ENCODE results near the gene IL4I1.
A peak's percentile ranks its signal among the peaks of the same experiment; 100 is the strongest.

IL4I1 gene

DNA sequence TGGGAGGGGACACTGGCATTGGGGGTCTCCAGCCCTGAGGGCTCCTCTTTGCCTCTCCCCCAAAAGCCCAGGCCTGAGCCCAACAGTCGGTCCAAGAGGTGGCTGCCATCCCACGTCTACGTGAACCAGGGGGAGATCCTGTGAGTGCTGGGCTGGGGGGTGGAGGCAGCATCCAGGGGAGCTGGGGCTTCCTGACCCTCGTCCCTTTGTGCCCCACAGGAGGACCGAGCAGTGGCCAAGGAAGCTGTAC is 38.9 kb downstream of the IL4I1 start:
- Histone ChIP-seq H3K27me3 (no peaks in the 10 kb centered on the region), H3K4me2 (no peak overlapping the region), H3K9me3 (replicated peaks in 1 of 11) (no peaks in the 10 kb centered on the region), H3K4me3 (no peak overlapping the region), H4K20me1 (peaks cover 59 to 98% (median 85%) of the 10 kb centered on the region in 11 experiments), H3K36me3 (peaks cover 71 to 88% (median 84%) of the 10 kb centered on the region in 11 experiments), H3K4me1 (peaks cover 16 to 24% (median 18%) of the 10 kb centered on the region in 10 experiments), H3K27ac (peak overlapping the region in 1 of 11 experiments; percentile 12; a peak in 1 of 22 replicates), H3K9ac (peak overlapping the region in 1 of 11 experiments; percentile 24; a peak in 1 of 22 replicates)
- TF ChIP-seq Cebpa-rat (IDR thresholded peaks at IDR 0.05): no peak

DNA sequence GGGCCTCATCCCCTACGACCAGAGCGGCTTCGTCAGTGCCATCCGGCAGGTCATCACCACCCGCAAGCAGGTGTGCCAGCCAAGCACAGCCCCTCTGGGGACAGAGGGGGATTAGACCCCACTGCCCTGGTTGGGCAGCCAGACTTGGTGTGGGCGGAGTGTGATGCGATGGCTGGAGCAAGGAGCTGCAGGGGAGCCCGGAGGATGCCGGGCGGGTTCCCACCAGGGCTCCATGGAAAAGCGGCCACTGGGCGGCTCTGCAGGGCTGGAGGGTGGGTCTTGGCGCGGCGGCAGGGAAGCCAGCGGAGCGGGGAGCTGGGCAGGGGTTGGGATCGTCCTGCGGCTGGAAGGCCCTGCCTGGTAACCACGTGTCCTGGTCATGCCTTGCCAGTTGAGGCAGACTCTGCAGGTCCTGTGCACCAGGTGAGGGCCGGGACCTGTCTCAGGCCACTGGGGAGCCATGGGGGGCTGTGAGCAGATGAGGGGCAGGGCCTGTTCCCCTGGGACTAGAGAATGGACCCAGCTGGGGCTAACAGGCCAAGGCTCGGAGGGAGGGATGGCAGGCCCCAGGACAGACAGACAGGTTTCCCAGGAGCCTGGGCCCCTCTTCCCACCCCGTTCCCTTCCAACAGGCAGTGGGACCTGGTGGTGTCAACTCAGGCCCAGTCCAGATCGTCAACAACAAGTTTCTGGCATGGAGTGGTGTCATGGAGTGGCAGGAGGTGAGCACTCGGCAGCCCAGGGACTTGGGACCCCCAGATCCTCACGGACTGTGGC is 39.4 kb downstream of the IL4I1 start:
- no peaks in the 10 kb centered on the region for H3K9me3 ChIP-seq (replicated peaks in 1 of 11)
- no peaks in the 10 kb centered on the region for H3K27me3 ChIP-seq
- H3K9ac ChIP-seq: peak overlapping the region in 1 of 11 experiments; percentile 24; a peak in 1 of 22 replicates
- no peak overlapping the region for H3K4me2 ChIP-seq
- H3K4me1 ChIP-seq: peaks cover 21 to 29% (median 23%) of the 10 kb centered on the region in 10 experiments
- H3K36me3 ChIP-seq: peaks cover 67 to 83% (median 79%) of the 10 kb centered on the region in 11 experiments
- TF ChIP-seq Cebpa-rat (IDR thresholded peaks at IDR 0.05): no peak
- H3K27ac ChIP-seq: peak overlapping the region in 1 of 11 experiments; percentile 12; a peak in 1 of 22 replicates
- H4K20me1 ChIP-seq: peaks cover 64 to 98% (median 86%) of the 10 kb centered on the region in 11 experiments
- H3K4me3 ChIP-seq: no peak overlapping the region

DNA sequence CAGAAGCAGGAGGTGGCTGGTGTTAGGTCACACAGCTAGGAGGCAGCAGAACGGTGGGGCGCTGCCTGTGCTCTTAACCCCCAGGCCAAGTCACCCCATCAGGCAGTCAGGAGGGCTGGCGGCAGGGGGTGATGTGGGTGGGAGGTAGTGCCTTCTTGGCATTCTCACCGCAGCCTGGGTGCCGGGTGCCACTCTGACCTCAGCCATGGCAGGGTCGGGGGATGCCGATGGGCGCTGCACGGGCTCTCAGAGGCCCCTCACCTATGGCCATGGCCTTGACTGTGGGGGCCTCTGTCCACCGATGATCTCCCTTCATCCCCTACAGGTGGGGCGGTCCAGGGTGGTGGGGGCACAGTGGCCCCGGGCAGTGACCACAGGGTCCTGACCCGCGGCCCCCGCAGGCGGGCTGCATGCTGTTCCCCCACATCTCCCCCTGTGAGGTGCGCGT is 40.1 kb downstream of the IL4I1 start:
- Histone ChIP-seq H3K9me3 (replicated peaks in 1 of 11) (no peaks in the 10 kb centered on the region), H3K4me2 (no peak overlapping the region), H3K9ac (0 out of 22 replicates have a peak overlapping the region, but pooled peaks of 1 of the 11 experiments have one; percentile 5), H3K27me3 (no peaks in the 10 kb centered on the region), H3K27ac (no peak overlapping the region), H4K20me1 (peaks cover 68 to 99% (median 91%) of the 10 kb centered on the region in 11 experiments), H3K4me3 (no peak overlapping the region), H3K4me1 (peaks cover 25 to 33% (median 28%) of the 10 kb centered on the region in 10 experiments), H3K36me3 (peaks cover 62 to 79% (median 74%) of the 10 kb centered on the region in 11 experiments)
- TF ChIP-seq Cebpa-rat (IDR thresholded peaks at IDR 0.05): no peak

DNA sequence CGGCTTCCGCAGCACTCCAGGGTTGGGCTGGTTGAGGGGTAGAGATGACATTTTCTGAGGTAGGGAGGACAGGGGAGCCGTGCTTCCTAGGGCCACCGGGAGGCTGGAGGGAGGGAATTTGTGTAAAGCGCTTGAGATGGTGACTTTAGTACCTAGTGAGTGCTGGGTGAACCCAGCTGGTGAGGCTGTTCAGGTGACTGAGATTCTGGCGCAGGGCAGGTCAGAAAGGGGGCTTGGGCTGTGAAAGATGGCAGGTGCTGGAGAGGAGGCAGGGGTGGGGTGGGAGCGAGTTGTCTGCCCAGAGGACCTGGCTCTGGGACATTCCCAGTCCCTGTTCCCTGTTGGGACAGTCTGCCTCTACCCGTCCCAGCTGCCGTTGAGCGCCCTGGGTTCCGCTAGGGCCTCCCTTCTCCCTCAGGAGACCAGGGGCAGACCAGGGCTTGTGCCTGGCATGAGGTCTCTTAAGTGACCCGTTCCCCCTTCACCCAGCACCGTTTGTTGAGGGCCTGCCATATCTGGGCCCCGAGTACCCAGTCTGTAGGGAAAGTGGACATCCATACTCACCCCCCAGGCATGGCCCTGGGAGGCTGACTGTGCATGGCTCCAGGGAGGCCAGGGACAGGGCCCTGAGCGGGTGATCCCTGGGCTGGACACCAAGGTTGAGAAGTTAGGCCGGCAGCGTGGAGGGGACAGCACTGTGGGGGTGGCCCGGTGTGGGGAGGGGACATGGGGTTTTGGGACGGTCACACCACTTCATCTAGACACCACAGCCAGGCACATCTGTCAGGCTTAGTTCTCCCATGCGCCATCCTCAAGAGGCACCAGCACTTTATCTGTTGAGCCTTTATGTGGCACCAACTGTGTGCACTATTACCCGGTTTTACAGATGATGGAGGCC is 40.8 kb downstream of the IL4I1 start:
- Histone ChIP-seq H4K20me1 (peaks cover 68 to 92% (median 89%) of the 10 kb centered on the region in 11 experiments), H3K36me3 (peaks cover 56 to 72% (median 69%) of the 10 kb centered on the region in 11 experiments), H3K9me3 (replicated peaks in 1 of 11) (no peaks in the 10 kb centered on the region), H3K27me3 (no peaks in the 10 kb centered on the region), H3K27ac (0 out of 22 replicates have a peak overlapping the region, but pooled peaks of 1 of the 11 experiments have one; percentile 18), H3K9ac (peak overlapping the region in 3 of 11 experiments; percentile 5 to 50 (median 7); a peak in 2 of 22 replicates), H3K4me1 (peaks cover 25 to 33% (median 28%) of the 10 kb centered on the region in 10 experiments), H3K4me3 (no peak overlapping the region), H3K4me2 (no peak overlapping the region)
- TF ChIP-seq Cebpa-rat (IDR thresholded peaks at IDR 0.05): no peak

DNA sequence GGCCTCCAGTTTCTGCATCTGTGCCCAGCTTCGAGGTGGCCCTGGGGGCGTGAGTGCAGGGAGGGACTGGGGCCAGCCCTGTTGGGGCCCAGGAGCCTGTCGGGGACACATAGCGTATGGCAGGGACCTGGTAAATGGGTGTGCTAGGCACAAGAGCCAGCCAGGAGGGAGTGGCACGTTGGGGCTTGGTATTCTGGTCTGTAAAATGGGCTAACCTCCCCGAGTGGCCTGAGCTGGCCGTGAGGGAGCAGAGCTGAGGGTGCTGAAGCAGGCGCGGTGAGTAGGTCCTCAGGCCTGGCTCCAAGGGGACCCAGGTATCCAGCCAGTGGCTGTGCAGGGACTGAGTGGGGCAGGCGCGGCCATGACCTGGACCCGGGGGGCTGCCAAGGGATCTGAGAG is 41.4 kb downstream of the IL4I1 start:
- Histone ChIP-seq H4K20me1 (peaks cover 68 to 86% (median 82%) of the 10 kb centered on the region in 11 experiments), H3K36me3 (peaks cover 50 to 66% (median 62%) of the 10 kb centered on the region in 11 experiments), H3K27ac (0 out of 22 replicates have a peak overlapping the region, but pooled peaks of 1 of the 11 experiments have one; percentile 18), H3K27me3 (no peaks in the 10 kb centered on the region), H3K4me2 (no peak overlapping the region), H3K9ac (peak overlapping the region in 3 of 11 experiments; percentile 7 to 50 (median 17); a peak in 1 of 22 replicates), H3K9me3 (replicated peaks in 1 of 11) (no peaks in the 10 kb centered on the region), H3K4me1 (peaks cover 25 to 34% (median 29%) of the 10 kb centered on the region in 10 experiments), H3K4me3 (no peak overlapping the region)
- no peak for TF ChIP-seq Cebpa-rat (IDR thresholded peaks at IDR 0.05)

DNA sequence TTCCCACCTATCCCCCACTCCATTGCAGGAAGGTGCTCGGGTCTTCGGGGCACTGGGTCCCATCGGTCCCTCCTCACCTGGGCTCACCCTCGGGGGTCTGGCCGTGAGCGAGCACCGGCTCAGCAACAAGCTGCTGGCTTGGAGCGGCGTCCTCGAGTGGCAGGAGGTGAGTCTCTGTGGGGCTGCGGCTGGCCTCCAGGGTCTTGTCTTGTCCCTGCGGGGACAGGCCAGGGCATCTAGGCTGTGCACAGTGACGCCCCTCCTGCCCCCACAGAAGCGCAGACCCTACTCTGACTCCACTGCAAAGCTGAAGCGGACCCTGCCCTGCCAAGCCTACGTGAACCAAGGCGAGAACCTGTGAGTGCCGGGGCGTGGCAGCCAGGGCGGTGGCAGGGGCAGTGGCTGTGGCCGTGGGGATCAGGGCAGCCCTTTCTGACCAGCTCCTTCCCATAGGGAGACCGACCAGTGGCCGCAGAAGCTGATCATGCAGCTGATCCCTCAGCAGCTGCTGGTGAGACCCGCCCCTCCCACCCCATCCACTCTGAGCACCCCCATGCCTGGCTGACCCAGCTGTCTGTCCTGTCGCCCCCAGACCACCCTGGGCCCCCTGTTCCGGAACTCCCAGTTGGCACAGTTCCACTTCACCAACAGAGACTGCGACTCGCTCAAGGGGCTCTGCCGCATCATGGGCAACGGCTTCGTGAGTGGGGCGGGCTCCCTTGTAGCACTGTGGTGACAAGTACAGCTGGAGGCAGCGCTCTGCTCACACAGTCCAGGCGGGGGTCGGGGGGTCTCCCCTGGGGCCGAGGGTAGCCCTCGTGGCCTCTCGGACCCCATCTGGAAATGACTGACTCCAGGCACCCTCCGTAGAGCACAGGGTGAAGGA is 42.1 kb downstream of the IL4I1 start:
- 0 out of 22 replicates have a peak overlapping the region, but pooled peaks of 3 of the 11 experiments have one; percentile 12 to 18 (median 18) for H3K27ac ChIP-seq
- H3K36me3 ChIP-seq: peaks cover 43 to 59% (median 56%) of the 10 kb centered on the region in 11 experiments
- no peak overlapping the region for H3K4me3 ChIP-seq
- peaks cover 0 to 2% (median 0%) of the 10 kb centered on the region in 11 experiments; a peak in 3 of 22 replicates for H3K9me3 ChIP-seq (replicated peaks in 1 of 11)
- H4K20me1 ChIP-seq: peaks cover 68 to 79% (median 77%) of the 10 kb centered on the region in 11 experiments
- H3K4me2 ChIP-seq: peak overlapping the region in 9 of 11 experiments; percentile 89 to 100 (median 98); a peak in 13 of 22 replicates
- TF ChIP-seq Cebpa-rat (IDR thresholded peaks at IDR 0.05): no peak
- no peaks in the 10 kb centered on the region for H3K27me3 ChIP-seq
- peaks cover 25 to 41% (median 35%) of the 10 kb centered on the region in 10 experiments for H3K4me1 ChIP-seq
- peak overlapping the region in 9 of 11 experiments; percentile 2 to 95 (median 61); a peak in 8 of 22 replicates for H3K9ac ChIP-seq

DNA sequence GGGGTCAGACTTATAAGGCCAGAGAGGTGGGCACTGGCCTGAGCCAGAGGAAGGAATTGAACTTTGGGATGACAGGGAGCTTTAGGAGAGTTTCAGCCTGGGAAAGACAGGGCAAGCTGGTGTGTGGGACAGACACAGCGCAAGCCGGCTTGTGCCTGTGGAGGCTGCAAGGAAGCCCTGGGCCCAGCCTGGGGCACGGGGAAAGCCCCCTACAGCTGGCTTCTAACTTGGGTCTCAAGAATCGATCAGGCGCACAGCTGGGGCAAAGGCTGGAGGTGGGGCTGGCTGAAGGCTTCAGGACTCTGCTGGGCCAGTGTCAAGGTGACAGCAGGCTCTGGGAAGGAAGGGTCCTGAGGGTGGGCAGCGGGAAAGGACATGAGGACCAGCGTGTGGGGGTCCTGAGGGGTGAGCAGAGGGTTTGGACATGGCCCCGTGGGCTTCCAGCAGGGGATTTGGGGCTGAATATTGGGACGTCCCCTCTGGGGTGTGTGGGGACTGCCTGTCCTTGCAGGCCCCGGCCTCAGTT is 42.8 kb downstream of the IL4I1 start:
- peaks cover 0 to 9% (median 6%) of the 10 kb centered on the region in 11 experiments; a peak in 12 of 22 replicates for H3K9me3 ChIP-seq (replicated peaks in 1 of 11)
- H3K27me3 ChIP-seq: no peaks in the 10 kb centered on the region
- H3K27ac ChIP-seq: 0 out of 22 replicates have a peak overlapping the region, but pooled peaks of 3 of the 11 experiments have one; percentile 1 to 18 (median 12)
- H3K9ac ChIP-seq: peak overlapping the region; percentile 2 to 95 (median 56); a peak in 17 of 22 replicates
- peak overlapping the region; percentile 89 to 100 (median 98) for H3K4me2 ChIP-seq
- H3K36me3 ChIP-seq: peaks cover 36 to 53% (median 49%) of the 10 kb centered on the region in 11 experiments
- peaks cover 68 to 78% (median 72%) of the 10 kb centered on the region in 11 experiments for H4K20me1 ChIP-seq
- no peak overlapping the region for H3K4me3 ChIP-seq
- no peak for TF ChIP-seq Cebpa-rat (IDR thresholded peaks at IDR 0.05)
- H3K4me1 ChIP-seq: peaks cover 26 to 48% (median 39%) of the 10 kb centered on the region in 10 experiments

All from BLaER1 treated with 17β-estradiol and CSF1 and Interleukin-3, amounts not matched to agents 10 nM and 100 nM (cell line).